ENCODE results near the gene TBX1.

TBX1 gene

GRCh38 chr22:19802894-19803735 lies 42.5 kb downstream of the TBX1 start:
- no peak for DNase-seq

- DNase-seq, result no peak
These were observed 43.2 kb downstream of the TBX1 start for GRCh38 chr22:19803736-19804267.

GRCh38 chr22:19805821-19806212 lies 45.2 kb downstream of the TBX1 start:
- DNase-seq, result no peak

GRCh38 chr22:19806213-19807160 lies 45.9 kb downstream of the TBX1 start:
- no peak for DNase-seq

- DNase-seq, result no peak
These were observed 46.8 kb downstream of the TBX1 start for GRCh38 chr22:19807161-19807913.

- no peak for DNase-seq
These were observed 47.6 kb downstream of the TBX1 start for GRCh38 chr22:19807914-19808872.

- DNase-seq, result no peak
These were observed 48.4 kb downstream of the TBX1 start for GRCh38 chr22:19808873-19809478.

- no peak for DNase-seq
These were observed 49.2 kb downstream of the TBX1 start for GRCh38 chr22:19809741-19810140.

- no peak for DNase-seq
These were observed 50.0 kb downstream of the TBX1 start for GRCh38 chr22:19810381-19811201.

GRCh38 chr22:19811211-19811621 lies 50.6 kb downstream of the TBX1 start:
- DNase-seq, result no peak

- DNase-seq, result no peak
These were observed 51.5 kb downstream of the TBX1 start for GRCh38 chr22:19811811-19812771.

GRCh38 chr22:19812910-19813309 lies 52.3 kb downstream of the TBX1 start:
- DNase-seq, result no peak

GRCh38 chr22:19814428-19814827 lies 53.9 kb downstream of the TBX1 start:
- DNase-seq, result no peak

- DNase-seq, result no peak
These were observed 54.7 kb downstream of the TBX1 start for GRCh38 chr22:19815093-19815822.

GRCh38 chr22:19815823-19816290 lies 55.3 kb downstream of the TBX1 start:
- no peak for DNase-seq

- DNase-seq, result no peak
These were observed 56.0 kb downstream of the TBX1 start for GRCh38 chr22:19816372-19817119.

Data from NCI-H2029 treated with DMSO at 0.1 percent for 48 hours (cell line).